Activated T-helper 17 cell treated with anti-CD3 and anti-CD28 coated beads, Interleukin-2, amount 50 U/mL, for 72 hours (primary cell): Measurements from ENCODE around the gene ATP6V0A4. TPM values are rescaled to one million over a fixed set of nuclear protein-coding genes. Genes with fewer than 3 reads are reported as not detected.
A peak's percentile ranks its signal among the peaks of the same experiment; 100 is the strongest.
"Not testable (repeated sequence)": the region's sequence is repeated elsewhere in the genome, so short reads cannot be mapped to it uniquely, and the experiment has no call there.

Source experiments
- ATAC-seq: fragments of 150-1000 bp; cut with Tn5 transposase; replicated peaks from 2 replicates; pipeline ENCODE4 v1.10.0; 2021; ENCODE audit warnings: mild to moderate bottlenecking, moderate library complexity
- H3K27ac Mint-ChIP-seq: one replicate; pipeline ENCODE4 v1.8.0; 2022; ENCODE audit warnings: mixed read lengths
- H3K27me3 Mint-ChIP-seq: one replicate; pipeline ENCODE4 v1.8.0; 2022; ENCODE audit warnings: mixed read lengths
- H3K36me3 Mint-ChIP-seq: one replicate; pipeline ENCODE4 v1.8.0; 2022; ENCODE audit warnings: low read depth, mild to moderate bottlenecking, mixed read lengths
- H3K4me1 Mint-ChIP-seq: one replicate; pipeline ENCODE4 v1.8.0; 2022; ENCODE audit warnings: mixed read lengths
- H3K4me3 Mint-ChIP-seq: one replicate; pipeline ENCODE4 v1.8.0; 2022; ENCODE audit warnings: mild to moderate bottlenecking, mixed read lengths
- H3K9me3 Mint-ChIP-seq: one replicate; pipeline ENCODE4 v1.8.0; 2022; ENCODE audit warnings: mixed read lengths
- total RNA-seq, 2 donors: library from RNA; stranded (reverse); gene quantifications; one replicate each; pipeline ENCODE4 v1.2.3, GENCODE V29; 2022

ATP6V0A4 gene
- total RNA-seq, 2 donors from 2014 or later: 0.42 to 5.5 TPM

DNA sequence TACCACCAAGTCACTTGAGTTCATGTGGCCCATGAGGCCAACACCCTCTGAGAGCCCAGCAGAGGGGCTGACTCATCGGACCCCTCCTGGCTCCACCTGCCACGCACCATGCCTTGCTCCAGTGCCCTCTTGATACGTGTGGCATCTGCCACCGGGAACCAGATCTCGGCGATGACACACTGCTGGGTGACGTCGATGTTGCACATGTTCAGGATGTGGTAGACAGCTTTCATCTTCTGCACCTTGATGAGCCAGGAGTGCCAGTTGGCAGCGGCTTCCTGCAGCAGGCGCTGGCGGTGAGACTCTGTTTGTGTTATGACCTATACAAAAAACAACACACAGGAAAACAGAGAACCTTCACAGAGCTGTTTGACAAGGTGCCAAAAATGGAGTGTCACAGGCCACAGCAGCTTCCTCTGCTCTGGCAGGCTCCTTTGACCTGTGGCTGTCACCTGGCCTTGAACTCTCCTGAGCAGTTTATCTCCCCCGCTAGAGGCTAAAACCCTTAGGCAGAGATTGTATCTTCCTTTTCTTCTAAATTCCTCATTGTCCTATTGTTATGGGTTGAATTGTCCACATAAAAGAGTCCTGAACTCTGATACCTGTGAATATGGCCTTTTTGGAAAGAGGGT is 45.4 kb downstream of the ATP6V0A4 start:
- peak overlapping the region; percentile 80 for H3K27ac Mint-ChIP-seq
- H3K9me3 Mint-ChIP-seq: no peaks in the 10 kb centered on the region
- ATAC-seq: peak; percentile 96
- peaks cover 38% of the 10 kb centered on the region for H3K4me1 Mint-ChIP-seq
- no peaks in the 10 kb centered on the region for H3K36me3 Mint-ChIP-seq
- H3K27me3 Mint-ChIP-seq: no peaks in the 10 kb centered on the region
- peak overlapping the region; percentile 54 for H3K4me3 Mint-ChIP-seq

DNA sequence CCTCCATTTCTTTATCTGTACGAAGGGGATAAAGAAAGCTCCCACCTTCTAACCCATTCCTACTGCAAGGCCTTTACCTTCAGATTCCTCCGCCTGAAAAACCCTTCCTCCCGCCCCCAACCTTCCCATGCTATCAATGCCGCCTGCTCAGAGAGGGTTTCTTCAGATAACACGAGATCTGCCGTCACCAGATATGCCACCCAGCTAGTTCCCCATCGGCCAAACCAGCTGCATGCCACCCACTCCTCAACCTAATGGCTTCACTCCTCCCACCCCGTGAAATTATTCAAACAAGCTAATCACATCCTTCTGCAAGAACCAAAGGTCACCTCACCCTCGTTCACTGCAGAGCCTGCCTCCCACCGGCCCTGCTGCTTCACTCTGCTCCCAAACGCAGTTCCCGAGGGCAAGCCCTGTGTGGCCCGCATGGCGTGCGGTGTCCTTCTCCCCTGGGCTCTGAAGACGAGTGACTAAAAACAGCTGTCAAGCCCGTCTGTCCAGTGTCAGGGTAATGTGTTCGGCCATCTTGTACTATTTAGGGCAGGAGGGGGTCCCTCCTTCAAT is 47.0 kb downstream of the ATP6V0A4 start:
- Mint-ChIP-seq H3K4me3 (no peak overlapping the region), H3K27me3 (no peaks in the 10 kb centered on the region), H3K36me3 (no peaks in the 10 kb centered on the region), H3K9me3 (no peaks in the 10 kb centered on the region), H3K27ac (peak overlapping the region; percentile 80), H3K4me1 (peaks cover 25% of the 10 kb centered on the region)
- no peak for ATAC-seq

DNA sequence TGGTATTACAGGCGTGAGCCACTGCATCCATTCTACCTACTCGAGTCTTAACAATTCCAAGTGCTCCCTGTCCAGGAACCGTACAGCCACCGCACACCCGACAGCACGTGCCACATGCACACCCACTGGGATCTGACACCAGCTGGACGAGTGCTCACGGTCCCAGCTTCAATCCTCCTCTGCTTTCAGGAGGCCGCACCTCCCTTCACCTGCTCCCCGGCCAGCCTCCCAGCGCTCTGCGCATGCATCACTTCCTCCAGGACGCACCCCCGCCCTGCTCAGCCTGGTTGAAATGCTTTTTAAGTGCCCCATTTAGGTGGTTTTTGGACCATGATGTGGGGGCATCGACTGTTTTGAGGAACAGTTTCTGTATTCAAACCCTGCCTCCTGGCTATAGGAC is 47.5 kb downstream of the ATP6V0A4 start:
- Mint-ChIP-seq H3K4me3 (no peak overlapping the region), H3K27ac (peak overlapping the region; percentile 80), H3K9me3 (no peaks in the 10 kb centered on the region), H3K36me3 (no peaks in the 10 kb centered on the region), H3K27me3 (no peaks in the 10 kb centered on the region), H3K4me1 (peaks cover 22% of the 10 kb centered on the region)
- no peak for ATAC-seq

DNA sequence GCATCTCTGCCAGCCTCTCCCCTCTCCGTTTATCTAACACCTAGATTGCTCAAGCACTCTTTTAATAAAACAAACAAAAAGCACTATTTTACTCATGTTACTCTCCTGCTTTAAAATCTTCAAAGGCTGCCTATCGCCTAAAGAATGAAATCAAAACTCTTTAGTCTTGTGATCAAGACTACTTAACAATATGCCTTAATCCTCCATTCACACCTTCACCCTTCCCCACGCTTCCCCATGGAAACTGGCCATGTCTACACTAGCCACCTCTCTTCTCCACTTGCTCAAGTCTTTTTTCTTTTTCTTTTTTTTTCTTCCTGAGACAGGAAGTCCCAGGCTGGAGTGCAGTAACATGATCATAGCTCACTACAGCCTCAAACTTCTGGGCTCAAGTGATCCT is 48.0 kb downstream of the ATP6V0A4 start:
- Mint-ChIP-seq H3K4me3 (no peak overlapping the region), H3K9me3 (no peaks in the 10 kb centered on the region), H3K4me1 (peaks cover 22% of the 10 kb centered on the region), H3K27me3 (no peaks in the 10 kb centered on the region), H3K27ac (peak overlapping the region; percentile 80), H3K36me3 (no peaks in the 10 kb centered on the region)
- no peak for ATAC-seq

DNA sequence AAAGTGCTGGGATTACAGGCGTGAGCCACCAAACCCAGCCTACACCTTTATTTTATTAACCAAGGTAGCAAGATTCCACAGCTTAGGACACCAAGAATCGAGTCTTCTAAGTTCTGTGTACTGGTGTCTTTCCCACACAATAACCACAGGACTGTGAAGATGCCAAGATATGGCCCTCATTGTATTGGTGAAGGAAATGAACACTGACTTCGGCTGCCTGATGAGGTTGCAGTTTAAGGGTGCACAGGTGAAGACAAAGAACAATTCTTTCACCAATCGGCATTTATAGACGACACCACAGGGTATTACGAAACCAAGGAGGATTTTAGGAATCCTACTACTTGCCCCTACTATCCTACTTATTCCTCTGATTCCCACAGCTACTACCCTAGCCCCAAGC is 49.3 kb downstream of the ATP6V0A4 start:
- ATAC-seq: no peak
- peaks cover 21% of the 10 kb centered on the region for H3K4me1 Mint-ChIP-seq
- no peak overlapping the region for H3K4me3 Mint-ChIP-seq
- H3K36me3 Mint-ChIP-seq: no peaks in the 10 kb centered on the region
- peak overlapping the region; percentile 80 for H3K27ac Mint-ChIP-seq
- no peaks in the 10 kb centered on the region for H3K27me3 Mint-ChIP-seq
- no peaks in the 10 kb centered on the region for H3K9me3 Mint-ChIP-seq

DNA sequence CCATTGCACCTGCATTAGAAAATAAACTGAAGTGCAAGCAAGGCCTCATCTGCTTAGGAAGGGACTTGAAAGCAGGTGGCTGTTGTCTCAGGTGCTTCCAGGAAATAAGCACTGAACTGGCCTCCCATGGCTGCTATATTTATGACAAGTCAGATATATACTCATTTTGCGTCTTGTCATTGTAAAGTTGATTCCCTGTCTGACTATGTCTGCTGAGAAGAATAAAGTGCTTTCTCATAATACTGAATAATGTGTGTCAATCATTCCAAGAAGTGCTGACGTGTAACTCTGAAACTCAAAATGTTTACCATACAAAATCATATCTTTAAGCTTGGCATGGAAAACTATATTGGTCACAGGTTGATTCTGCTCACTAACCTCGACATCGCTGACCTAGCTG is 51.9 kb downstream of the ATP6V0A4 start:
- peaks cover 11% of the 10 kb centered on the region for H3K4me1 Mint-ChIP-seq
- H3K27me3 Mint-ChIP-seq: no peaks in the 10 kb centered on the region
- H3K9me3 Mint-ChIP-seq: no peaks in the 10 kb centered on the region
- H3K36me3 Mint-ChIP-seq: no peaks in the 10 kb centered on the region
- peak overlapping the region; percentile 7 for H3K27ac Mint-ChIP-seq
- no peak overlapping the region for H3K4me3 Mint-ChIP-seq
- ATAC-seq: peak; percentile 97

DNA sequence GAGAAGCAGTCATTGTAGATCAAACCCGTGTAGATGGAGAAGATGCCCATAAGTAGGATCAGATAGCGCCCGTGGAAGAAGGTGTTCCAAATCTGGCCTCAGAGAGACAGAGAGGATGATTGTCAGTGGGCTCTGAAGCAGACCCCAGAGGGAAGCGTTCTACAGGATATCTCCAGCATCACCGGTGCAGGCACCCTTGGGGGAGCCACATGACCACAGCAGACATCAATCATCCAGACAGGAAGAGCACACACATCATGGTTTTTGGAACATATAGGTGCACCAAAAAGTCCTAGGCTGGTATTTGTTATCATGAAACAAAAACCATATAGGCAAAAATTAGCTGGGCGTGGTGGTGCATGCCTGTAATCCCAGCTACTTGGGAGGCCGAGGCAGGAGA is 52.8 kb downstream of the ATP6V0A4 start:
- peaks cover 5% of the 10 kb centered on the region for H3K4me1 Mint-ChIP-seq
- H3K9me3 Mint-ChIP-seq: no peaks in the 10 kb centered on the region
- H3K36me3 Mint-ChIP-seq: no peaks in the 10 kb centered on the region
- no peak overlapping the region for H3K27ac Mint-ChIP-seq
- no peak overlapping the region for H3K4me3 Mint-ChIP-seq
- no peak for ATAC-seq
- no peaks in the 10 kb centered on the region for H3K27me3 Mint-ChIP-seq

DNA sequence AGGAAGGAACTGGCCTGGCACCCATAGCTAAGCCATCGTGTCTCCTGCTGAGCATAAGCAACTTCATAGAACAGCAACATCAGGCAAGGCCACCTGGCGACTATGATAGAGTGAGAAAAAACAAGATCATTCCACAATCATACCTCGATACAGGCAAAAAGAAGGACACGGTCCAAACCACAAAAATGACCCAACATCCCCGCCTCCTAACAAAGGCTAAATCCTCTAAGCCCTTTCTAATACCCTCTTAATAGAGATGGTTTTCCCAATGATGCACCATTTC is 56.6 kb downstream of the ATP6V0A4 start:
- Mint-ChIP-seq H3K4me1 (peaks cover 5% of the 10 kb centered on the region), H3K27me3 (peaks cover 3% of the 10 kb centered on the region), H3K27ac (no peak overlapping the region), H3K36me3 (no peaks in the 10 kb centered on the region), H3K9me3 (no peaks in the 10 kb centered on the region), H3K4me3 (no peak overlapping the region)
- no peak for ATAC-seq

DNA sequence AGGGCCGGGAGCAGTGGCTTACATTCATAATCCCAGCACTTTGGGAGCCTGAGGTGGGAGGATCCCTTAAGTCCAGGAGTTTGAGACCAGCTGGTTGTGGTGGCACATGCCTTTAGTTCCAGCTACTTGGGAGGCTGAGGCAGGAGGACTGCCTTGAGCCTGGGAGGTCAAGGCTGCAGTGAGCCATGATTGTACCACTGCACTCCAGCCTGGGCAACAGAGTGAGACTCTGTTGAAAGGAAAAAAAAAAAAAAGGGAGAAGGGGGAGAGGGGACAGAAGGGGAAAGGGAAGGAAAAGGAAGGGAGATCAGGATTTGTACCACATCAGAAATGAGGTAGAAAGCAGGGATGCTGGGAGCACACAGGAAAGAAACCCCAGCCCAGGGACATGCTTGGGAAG is 58.1 kb downstream of the ATP6V0A4 start:
- peaks cover under 1% of the 10 kb centered on the region for H3K4me1 Mint-ChIP-seq
- ATAC-seq: no peak
- H3K9me3 Mint-ChIP-seq: no peaks in the 10 kb centered on the region
- H3K4me3 Mint-ChIP-seq: no peak overlapping the region
- no peaks in the 10 kb centered on the region for H3K36me3 Mint-ChIP-seq
- no peak overlapping the region for H3K27ac Mint-ChIP-seq
- peaks cover 3% of the 10 kb centered on the region for H3K27me3 Mint-ChIP-seq

DNA sequence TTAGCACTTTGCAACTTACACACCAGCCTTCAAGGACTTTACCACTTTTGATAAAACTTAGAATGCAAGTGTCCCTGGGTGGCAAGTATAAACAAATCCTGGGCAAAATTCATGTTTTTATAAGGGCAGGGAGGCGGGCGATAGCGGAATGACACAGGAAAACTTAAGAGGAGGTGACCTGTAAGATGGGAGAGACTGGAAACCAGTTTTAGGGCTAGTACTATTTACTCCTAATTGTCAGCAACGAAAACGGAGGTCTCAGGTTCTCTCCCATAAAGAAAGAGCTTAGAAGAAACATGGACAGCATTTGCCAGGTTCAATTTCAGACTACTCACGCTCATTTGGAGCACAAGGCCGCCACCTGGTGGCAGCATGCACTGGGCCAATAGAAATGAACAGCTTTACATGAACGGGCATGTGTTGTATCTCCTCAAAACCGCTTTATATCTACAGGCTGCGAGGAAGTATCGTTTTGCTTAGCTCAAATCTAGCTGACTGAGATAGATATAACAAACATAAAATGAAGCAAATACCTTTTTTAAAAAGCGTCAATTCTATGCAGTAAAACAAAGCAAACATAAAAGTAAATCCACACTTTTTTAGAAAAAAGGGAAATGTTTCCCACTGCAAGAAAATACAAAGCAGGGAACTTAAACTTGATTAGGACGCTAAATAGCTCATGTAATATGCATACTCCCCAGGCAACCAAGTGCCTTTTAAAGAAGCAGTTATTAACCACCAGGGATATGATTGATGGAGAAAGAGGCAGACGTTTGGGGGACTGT is 59.3 kb downstream of the ATP6V0A4 start:
- no peaks in the 10 kb centered on the region for H3K9me3 Mint-ChIP-seq
- no peaks in the 10 kb centered on the region for H3K4me1 Mint-ChIP-seq
- H3K27me3 Mint-ChIP-seq: peaks cover 3% of the 10 kb centered on the region
- H3K36me3 Mint-ChIP-seq: no peaks in the 10 kb centered on the region
- H3K4me3 Mint-ChIP-seq: no peak overlapping the region
- ATAC-seq: peak; percentile 89
- H3K27ac Mint-ChIP-seq: peak overlapping the region; percentile 27

DNA sequence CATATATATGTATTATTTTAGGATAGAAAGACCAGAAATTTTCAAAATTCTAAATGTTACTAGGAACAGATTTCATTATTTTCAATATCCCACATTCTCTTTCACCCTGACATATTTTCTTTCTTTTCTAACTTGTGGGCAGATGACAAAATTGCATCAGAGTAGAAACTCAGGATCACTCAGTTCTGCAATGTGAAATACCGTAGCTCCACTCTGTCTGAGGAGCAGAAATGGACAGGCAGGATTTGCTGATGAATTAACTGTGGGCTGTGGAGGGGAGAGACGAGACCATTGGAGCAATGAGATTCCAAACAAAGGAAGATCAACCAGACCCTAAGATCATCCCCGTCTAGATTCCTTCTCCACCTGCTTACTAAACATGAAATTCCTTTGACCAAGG is 59.9 kb downstream of the ATP6V0A4 start:
- Mint-ChIP-seq H3K36me3 (no peaks in the 10 kb centered on the region), H3K4me1 (no peaks in the 10 kb centered on the region), H3K4me3 (no peak overlapping the region), H3K27me3 (peaks cover 3% of the 10 kb centered on the region), H3K27ac (no peak overlapping the region), H3K9me3 (no peaks in the 10 kb centered on the region)
- no peak for ATAC-seq

DNA sequence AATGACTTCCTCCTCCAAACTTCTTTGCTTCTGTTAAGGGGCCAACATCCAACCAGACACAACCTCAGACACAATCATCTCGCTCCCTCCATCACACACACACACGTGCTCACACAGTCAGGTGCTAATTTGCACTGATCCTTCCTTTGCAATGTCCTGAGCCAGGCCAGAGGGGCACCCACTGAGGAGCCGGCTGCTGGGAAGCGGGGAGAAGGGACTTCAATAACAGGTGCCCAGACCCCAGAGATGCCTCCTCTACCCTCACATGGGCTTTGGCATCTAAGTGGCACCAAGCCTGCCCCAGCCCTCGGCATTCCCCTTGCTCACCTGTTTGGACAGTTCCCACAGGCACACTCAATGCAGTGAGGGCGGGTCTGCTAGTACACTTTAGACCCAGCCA is 62.6 kb downstream of the ATP6V0A4 start:
- Mint-ChIP-seq H3K27ac (no peak overlapping the region), H3K36me3 (no peaks in the 10 kb centered on the region)
- ATAC-seq: no peak

DNA sequence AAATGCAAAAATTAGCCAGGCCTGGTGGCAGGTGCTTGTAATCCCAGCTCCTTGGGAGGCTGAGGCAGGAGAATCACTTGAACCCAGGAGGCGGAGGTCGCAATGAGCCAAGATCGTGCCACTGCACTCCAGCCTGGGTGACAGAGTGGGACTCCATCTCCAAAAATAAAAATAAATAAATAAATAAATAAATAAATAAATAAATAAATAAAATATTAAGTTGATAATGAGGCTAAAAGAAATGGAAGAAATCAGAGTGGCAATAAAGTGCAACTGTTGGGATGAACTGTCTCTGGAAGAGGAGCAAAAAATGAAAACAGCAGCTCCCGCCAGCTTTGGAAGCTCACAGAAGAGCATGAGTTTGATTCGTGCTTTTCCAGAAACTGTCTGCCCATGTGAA is 66.3 kb downstream of the ATP6V0A4 start:
- H3K9me3 Mint-ChIP-seq, H3K4me1 Mint-ChIP-seq, H3K27ac Mint-ChIP-seq, H3K4me3 Mint-ChIP-seq, H3K27me3 Mint-ChIP-seq, H3K36me3 Mint-ChIP-seq, ATAC-seq: not testable (repeated sequence)

More for the DNA sequence above, 62.6 kb downstream of the ATP6V0A4 start:
- Mint-ChIP-seq H3K4me3 (no peak overlapping the region), H3K27me3 (peaks cover 3% of the 10 kb centered on the region), H3K4me1 (no peaks in the 10 kb centered on the region), H3K9me3 (no peaks in the 10 kb centered on the region)

DNA sequence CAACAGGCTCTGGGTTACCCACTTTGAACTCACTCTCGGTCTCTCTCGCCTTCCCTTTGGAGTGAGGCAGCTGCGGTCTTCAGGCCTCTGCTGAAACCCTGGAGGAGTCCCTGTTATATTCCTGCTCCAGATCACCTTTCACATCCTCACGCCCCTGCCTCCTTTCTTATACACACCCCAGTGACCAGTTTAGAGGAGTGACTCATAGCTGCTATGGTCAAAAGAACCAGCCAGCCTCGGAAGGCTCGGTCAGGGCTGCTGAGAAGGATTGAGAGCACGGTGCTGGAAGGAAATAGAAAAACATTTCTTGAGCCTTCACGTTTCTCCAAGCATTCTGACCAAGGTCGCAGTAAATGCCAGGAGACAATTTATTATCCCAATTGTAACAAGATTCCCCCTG is 68.6 kb downstream of the ATP6V0A4 start:
- H3K4me3 Mint-ChIP-seq: no peak overlapping the region
- H3K36me3 Mint-ChIP-seq: no peaks in the 10 kb centered on the region
- H3K27ac Mint-ChIP-seq: no peak overlapping the region
- H3K4me1 Mint-ChIP-seq: no peaks in the 10 kb centered on the region
- H3K9me3 Mint-ChIP-seq: no peaks in the 10 kb centered on the region
- no peak for ATAC-seq
- H3K27me3 Mint-ChIP-seq: peaks cover 5% of the 10 kb centered on the region

DNA sequence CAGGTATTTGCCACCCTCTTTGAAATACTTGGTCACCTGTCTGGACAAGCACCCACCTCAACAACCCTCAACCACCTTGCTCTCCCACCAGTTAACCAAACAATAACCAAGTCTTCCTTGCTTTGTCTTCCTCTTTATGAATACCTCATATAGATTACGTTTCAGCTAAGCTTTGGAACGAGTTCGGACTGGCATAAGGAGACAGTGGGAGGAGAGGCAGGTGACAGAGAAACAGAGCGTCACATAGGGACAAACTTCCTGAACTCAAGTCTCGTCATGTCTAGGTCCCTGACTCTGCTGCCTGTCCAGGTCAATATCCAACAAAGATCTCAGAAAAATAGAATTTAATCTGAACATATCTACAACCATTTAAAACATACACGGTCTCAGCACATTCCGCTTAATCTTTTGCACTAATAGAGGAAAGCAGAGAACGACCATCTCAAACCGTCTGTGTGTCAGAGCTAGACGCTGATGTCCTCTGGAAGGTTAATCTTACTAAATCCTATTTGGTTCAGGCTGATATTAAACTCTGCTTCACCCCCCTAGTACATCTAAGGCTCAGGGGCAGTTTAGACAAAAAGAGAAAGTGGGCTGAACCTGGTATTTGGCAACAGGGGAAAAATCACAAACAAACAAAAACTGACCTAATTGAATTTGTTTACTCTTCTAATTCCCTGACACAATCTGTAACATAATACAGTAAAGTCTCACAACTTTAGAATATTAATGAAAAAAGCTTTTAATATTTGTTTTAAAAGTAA is 70.5 kb downstream of the ATP6V0A4 start:
- no peak overlapping the region for H3K4me3 Mint-ChIP-seq
- no peaks in the 10 kb centered on the region for H3K36me3 Mint-ChIP-seq
- ATAC-seq: no peak
- no peaks in the 10 kb centered on the region for H3K4me1 Mint-ChIP-seq
- no peak overlapping the region for H3K27ac Mint-ChIP-seq
- peaks cover 5% of the 10 kb centered on the region for H3K27me3 Mint-ChIP-seq
- H3K9me3 Mint-ChIP-seq: no peaks in the 10 kb centered on the region
